Measurements from ENCODE around the gene TIMP2. TPM values are rescaled to one million over a fixed set of nuclear protein-coding genes. Genes with fewer than 3 reads are reported as not detected.

TIMP2 gene
- total RNA-seq, 1 experiment from 2014 or later: 24.8 TPM

- ChIA-PET POLR2A (no interaction called here), CTCF (interaction anchor here (0.8 to 6.6 kb wide), 3 partner anchors 46 to 106 kb away, joined by 3 to 126 read pairs (median 4); no protein-coding TSS in a partner anchor)
- Mint-ChIP-seq H3K9me3 (ENCODE audit: unreplicated experiment) (no peaks in the 10 kb centered on the region), H3K4me1 (ENCODE audit: insufficient read depth, unreplicated experiment) (peaks cover 8% of the 10 kb centered on the region), H3K4me3 (ENCODE audit: unreplicated experiment) (no peak overlapping the region), H3K36me3 (ENCODE audit: insufficient read depth, unreplicated experiment) (peaks cover 21% of the 10 kb centered on the region), H3K27me3 (ENCODE audit: insufficient read depth, unreplicated experiment) (no peaks in the 10 kb centered on the region), H3K27ac (ENCODE audit: low read depth, unreplicated experiment) (no peak overlapping the region)
- intact Hi-C loops (cut with micrococcal nuclease): loop anchor here (2.0 kb wide), 1 partner anchor 473 kb away; no protein-coding TSS in a partner anchor
- no TSS peak for BruUV-seq (replicated peaks)
- TF ChIP-seq CTCF (IDR thresholded peaks at IDR 0.05; ENCODE audit: unreplicated experiment): no peak
- DNase-seq (ENCODE audit: unreplicated experiment): no peak
Measured at GRCh38 chr17:78969865-78970264, 44.7 kb upstream of the TIMP2 start.

- DNase-seq (ENCODE audit: unreplicated experiment): no peak
- Mint-ChIP-seq H3K4me1 (ENCODE audit: insufficient read depth, unreplicated experiment) (peaks cover 8% of the 10 kb centered on the region), H3K27me3 (ENCODE audit: insufficient read depth, unreplicated experiment) (no peaks in the 10 kb centered on the region), H3K9me3 (ENCODE audit: unreplicated experiment) (no peaks in the 10 kb centered on the region), H3K27ac (ENCODE audit: low read depth, unreplicated experiment) (no peak overlapping the region), H3K36me3 (ENCODE audit: insufficient read depth, unreplicated experiment) (peaks cover 21% of the 10 kb centered on the region), H3K4me3 (ENCODE audit: unreplicated experiment) (no peak overlapping the region)
- ChIA-PET CTCF (interaction anchor here (1.9 kb wide), 1 partner anchor 103 kb away, joined by 6 read pairs; no protein-coding TSS in a partner anchor), POLR2A (interaction anchor here (1.6 kb wide), 1 partner anchor 12 kb away, joined by 4 read pairs; the partner anchor contains the start of gene LGALS3BP)
- no peak for TF ChIP-seq CTCF (IDR thresholded peaks at IDR 0.05; ENCODE audit: unreplicated experiment)
- intact Hi-C loops (cut with micrococcal nuclease): no loop called here
- BruUV-seq (replicated peaks): no TSS peak
Measured at GRCh38 chr17:78967782-78968362, 42.7 kb upstream of the TIMP2 start.

GRCh38 chr17:78966910-78967600, 41.9 kb upstream of the TIMP2 start:
- H3K4me3 Mint-ChIP-seq (ENCODE audit: unreplicated experiment): no peak overlapping the region
- H3K27me3 Mint-ChIP-seq (ENCODE audit: insufficient read depth, unreplicated experiment): no peaks in the 10 kb centered on the region
- ChIA-PET CTCF (interaction anchor here (0.5 to 1.9 kb wide), 3 partner anchors 27 to 775 kb away, joined by 3 to 6 read pairs (median 3); no protein-coding TSS in a partner anchor), POLR2A (interaction anchor here (1.6 kb wide), 1 partner anchor 13 kb away, joined by 4 read pairs; the partner anchor contains the start of gene LGALS3BP)
- TF ChIP-seq CTCF (IDR thresholded peaks at IDR 0.05; ENCODE audit: unreplicated experiment): no peak
- no peak overlapping the region for H3K27ac Mint-ChIP-seq (ENCODE audit: low read depth, unreplicated experiment)
- no peak for DNase-seq (ENCODE audit: unreplicated experiment)
- no TSS peak for BruUV-seq (replicated peaks)
- H3K9me3 Mint-ChIP-seq (ENCODE audit: unreplicated experiment): no peaks in the 10 kb centered on the region
- H3K36me3 Mint-ChIP-seq (ENCODE audit: insufficient read depth, unreplicated experiment): peaks cover 21% of the 10 kb centered on the region
- intact Hi-C loops (cut with micrococcal nuclease): no loop called here
- H3K4me1 Mint-ChIP-seq (ENCODE audit: insufficient read depth, unreplicated experiment): peaks cover 8% of the 10 kb centered on the region

- no TSS peak for BruUV-seq (replicated peaks)
Measured at GRCh38 chr17:78966123-78966813, 41.1 kb upstream of the TIMP2 start.

More at GRCh38 chr17:78966123-78966813, 41.1 kb upstream of the TIMP2 start:
- CTCF ChIA-PET: interaction anchor here (0.5 to 1.9 kb wide), 3 partner anchors 28 to 774 kb away, joined by 3 to 6 read pairs (median 3); no protein-coding TSS in a partner anchor
- DNase-seq (ENCODE audit: unreplicated experiment): no peak
- intact Hi-C loops (cut with micrococcal nuclease): no loop called here
- no peak for TF ChIP-seq CTCF (IDR thresholded peaks at IDR 0.05; ENCODE audit: unreplicated experiment)
- Mint-ChIP-seq H3K4me3 (ENCODE audit: unreplicated experiment) (no peak overlapping the region), H3K4me1 (ENCODE audit: insufficient read depth, unreplicated experiment) (peaks cover 9% of the 10 kb centered on the region), H3K36me3 (ENCODE audit: insufficient read depth, unreplicated experiment) (peaks cover 17% of the 10 kb centered on the region), H3K27me3 (ENCODE audit: insufficient read depth, unreplicated experiment) (no peaks in the 10 kb centered on the region), H3K9me3 (ENCODE audit: unreplicated experiment) (no peaks in the 10 kb centered on the region), H3K27ac (ENCODE audit: low read depth, unreplicated experiment) (no peak overlapping the region)
- POLR2A ChIA-PET: interaction anchor here (0.6 kb wide), 2 partner anchors 35 to 62 kb away, joined by 3 to 4 read pairs; no protein-coding TSS in a partner anchor

Measured in MCF 10A (cell line).